Activated CD4-positive, CD25-positive, alpha-beta regulatory T cell treated with anti-CD3 and anti-CD28 coated beads, Interleukin-2, amount 50 U/mL, for 16 hours (primary cell): ENCODE results near the gene IGSF9B.

ENCODE experiments used
- DNase-seq: peaks from one replicate; pipeline ENCODE4 v3.0.0-alpha.2; 2020; ENCODE audit warnings: low read depth, low spot score

The IGSF9B gene

DNA sequence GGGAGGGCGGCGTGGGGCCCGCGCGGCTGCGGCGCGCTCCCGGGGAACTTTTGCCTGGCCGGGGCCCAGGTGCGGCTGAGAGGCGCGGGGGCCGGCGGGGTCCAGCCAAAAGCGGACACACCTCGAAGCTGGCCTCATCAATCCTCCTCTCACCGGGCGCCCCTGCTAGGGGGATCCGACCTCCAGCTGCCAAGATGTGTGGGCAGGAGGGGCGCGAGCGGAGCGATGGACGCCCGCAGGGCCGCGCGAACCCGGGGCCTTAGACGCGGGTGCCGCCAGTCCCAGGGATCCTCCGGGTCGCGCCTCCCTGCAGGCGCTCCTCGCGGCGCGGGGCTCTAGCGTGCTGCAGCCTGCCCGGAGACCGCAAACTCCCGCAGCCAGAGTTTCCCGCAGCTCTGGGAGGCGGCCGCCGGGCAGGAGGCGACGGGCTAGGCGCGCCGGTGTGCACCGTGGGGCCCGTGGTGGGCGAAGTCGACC lies 785 bp downstream of the IGSF9B start:
- no peak for DNase-seq

DNA sequence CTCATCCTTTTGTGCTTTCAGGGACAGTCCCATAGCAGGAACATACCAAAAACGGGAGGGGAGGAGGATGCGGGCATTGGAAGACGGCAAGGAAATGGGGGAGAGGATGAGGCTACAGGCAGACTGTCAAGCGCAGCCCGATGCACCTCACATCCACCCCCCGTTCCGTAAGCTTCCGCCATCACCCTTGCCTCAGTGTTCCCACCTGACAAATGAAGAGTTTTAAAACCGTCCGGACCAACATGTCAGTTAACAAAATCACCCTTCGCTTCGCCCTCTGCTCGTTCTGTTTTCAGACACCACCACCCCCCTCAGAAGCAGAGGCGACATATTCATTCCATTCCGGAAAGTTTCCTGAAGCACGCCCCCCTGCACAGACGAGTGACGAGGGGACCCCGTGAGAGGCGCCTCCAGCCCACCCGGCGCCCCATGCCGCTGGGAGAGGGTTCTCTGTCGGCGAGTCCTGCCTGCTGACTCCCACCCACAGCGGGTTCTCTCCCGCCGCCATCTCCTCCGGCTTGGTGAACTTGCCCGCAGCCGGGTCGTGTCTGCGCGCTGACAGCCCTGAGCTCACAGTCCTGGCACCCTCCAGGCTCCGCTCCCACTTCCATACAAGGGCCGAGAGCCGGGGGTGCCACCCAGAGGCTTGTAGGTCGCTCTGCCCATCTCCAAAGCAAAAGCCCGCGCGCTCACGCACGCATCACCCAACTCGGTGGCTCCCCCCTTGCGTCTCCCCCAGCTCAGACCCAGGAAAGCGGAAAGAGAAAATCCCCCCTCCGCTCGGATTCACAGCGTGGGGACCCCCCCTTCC lies 1.5 kb downstream of the IGSF9B start:
- no peak for DNase-seq

DNA sequence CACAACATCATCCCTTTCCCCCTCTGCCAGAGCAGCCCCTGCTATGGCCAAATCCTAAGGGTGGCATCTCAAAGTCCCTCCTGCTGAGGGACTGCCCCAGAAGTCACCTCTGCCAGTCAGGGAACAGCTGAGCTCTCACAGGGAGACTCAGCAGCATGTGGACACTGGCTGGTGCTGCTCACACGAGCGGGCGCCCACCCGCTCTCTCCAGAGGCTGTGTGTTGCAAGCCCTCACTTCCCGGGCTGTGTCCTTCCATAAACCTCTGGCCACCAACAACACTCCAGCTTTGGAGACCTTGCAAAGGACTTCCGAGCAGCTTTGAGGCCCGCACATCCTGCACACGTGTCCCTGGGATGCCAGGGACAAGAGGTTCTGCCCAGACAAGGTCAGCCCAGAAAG lies 2.8 kb downstream of the IGSF9B start:
- DNase-seq: no peak

DNA sequence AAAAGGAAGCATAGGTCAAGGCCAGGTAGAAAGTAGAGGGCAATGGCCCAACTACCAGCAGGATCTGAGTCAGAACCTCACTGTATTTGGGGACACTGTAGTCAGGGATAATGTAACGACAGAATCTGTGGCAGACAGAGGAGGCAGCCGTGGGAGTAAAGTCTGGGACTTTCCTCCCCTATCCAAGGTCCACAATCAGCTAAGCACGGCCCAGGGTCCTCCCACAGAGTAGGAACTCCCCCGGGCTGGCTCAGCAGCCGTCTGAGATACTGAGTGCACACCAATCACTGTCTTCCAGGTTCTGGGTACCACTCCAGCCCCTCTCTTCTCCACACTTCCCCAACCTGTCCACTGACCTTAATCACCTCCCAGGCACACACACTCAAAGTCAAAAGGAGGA lies 3.2 kb downstream of the IGSF9B start:
- no peak for DNase-seq

DNA sequence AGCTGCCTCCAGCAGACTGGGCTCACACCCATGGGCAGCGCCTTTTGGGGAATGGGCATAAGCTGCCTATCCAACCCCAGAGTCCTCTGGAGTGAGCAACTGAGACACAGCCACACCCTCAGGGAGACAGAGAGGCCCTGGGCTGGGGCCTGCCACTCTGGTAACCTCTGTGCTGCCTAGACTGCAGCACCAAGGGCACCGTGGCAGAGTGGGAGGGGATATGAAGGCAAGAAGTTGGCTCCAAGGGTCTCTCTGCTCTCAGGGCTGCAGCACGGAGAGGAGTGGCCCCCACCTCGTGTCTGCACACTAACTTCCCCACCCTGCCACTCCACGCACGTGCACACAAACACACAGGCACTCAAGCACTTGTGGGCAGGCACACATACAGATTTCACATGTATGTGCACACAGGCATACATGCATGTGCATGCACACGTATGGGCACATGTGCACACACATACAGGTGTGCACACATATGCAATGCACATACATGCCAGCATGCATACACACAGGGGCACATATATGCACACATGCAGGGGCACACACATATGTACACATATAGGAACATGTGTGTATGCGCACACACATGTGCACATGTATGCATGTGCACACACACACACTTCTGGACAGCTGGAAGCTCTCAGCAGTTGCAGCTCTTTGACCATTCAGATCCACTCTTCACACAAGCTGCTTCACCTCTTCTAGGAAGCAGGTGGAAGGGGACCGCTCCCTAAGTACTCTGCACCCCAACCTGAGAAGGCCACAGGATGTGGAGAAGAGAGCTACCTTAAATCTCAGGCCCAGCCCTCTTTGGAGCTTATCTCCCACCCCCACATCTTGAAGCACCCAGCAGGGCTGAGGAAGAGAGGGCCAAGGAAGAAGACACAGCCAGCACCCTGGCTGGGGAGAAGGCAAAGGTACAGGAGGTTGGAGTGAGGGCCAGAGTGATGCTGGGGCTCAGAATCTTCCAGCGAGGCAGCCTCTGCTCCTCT lies 4.3 kb downstream of the IGSF9B start:
- DNase-seq: no peak

DNA sequence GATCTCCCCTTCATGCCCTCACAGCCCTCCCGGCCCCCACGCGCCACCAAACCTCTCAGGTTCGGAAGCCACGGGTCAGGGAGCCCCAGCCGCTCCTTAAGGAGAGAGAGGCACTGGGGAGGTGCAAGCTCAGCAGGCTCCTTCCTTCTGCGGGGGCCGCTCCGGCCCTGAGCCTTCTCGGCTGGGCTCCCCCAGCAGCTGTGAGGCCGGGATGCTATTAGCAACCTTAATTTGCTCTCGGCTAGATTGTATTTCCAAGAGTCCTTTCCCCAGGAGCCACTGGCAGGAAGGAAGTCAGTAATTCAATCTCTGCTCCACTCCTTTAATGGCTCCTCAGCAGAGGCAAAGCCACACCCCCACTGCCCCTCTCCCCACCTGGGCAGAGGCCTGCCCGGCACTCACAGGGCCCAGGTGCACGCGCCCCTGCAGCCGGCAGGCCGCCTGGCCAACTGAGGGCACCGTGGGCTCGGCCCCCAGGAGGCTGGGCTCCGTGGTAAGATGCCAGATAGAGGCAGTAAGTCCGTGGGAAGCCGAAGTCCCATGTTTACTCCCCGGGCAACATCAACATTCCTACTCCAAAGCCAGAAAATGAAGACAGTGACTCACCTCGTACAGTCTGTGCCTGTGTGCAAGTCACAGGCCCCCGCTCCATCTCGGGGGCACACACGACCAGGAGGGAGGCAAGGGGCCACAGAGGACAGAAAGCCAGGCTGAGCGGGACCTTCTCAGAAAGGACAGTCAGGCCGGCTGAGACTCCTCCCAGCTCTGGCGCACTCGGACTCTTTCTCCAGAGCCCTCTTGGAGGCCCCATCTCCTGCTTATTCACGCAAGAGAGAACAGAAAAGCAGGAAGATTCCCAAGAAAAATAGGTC lies 5.2 kb downstream of the IGSF9B start:
- no peak for DNase-seq

DNA sequence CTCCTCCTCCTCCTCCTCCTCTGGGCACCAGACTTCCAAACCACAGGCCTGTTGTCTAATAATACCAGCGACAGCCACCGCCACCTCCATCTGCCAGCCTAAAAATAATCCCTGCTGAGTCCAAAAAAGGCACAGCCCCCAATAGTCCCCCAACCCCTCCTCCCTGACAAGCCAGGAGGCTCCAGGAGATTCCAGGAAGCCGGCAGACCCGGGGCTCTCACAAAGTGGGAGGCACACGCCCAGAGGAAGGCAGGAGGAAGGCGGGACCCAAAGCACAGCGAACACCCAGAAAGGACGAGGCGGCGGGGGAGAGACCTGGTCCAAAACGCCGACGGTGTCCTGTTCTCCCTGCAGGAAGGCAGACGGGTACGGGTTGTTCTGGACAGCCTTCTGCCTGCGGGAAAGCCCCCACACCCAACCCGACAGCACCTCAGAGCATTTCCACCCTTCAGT lies 5.9 kb downstream of the IGSF9B start:
- no peak for DNase-seq

DNA sequence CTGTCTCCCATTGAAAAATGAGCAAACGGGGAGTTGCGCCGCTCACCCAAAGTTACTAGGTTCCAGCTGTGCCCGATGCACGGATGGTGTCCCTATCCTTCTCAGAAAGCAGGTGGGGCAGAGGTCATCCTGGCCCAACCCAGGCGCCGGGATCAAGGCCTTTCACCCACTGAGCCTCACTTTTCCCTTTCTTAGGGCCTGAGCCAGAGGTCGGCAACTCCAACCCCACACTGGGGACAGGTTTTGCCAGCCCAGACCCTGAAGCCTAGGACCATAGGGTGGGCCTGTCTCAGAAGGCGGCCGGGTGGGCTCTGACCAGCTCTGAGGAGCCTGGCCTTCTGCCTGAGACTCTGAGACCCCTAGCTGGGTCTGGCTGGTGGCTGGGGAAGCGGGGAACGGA lies 6.3 kb downstream of the IGSF9B start:
- no peak for DNase-seq

DNA sequence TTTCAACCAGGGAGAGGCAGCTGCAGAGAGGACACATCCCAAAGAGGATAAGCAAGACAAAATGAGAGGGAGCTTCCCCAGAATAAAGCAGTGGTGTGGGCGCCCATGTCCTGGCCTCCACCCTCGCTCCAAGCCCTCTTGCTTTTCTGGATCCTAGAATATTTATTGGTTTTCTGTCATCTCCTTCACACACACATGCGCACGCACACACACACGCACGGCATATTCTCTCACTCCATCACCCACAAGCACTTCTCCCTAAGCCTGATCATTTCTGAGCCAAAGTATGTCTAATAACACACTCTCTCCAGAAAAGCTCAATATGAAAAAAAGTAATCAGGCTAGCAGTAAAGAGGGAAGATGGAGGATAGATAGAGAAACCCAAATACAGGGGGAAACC lies 7.6 kb downstream of the IGSF9B start:
- no peak for DNase-seq

DNA sequence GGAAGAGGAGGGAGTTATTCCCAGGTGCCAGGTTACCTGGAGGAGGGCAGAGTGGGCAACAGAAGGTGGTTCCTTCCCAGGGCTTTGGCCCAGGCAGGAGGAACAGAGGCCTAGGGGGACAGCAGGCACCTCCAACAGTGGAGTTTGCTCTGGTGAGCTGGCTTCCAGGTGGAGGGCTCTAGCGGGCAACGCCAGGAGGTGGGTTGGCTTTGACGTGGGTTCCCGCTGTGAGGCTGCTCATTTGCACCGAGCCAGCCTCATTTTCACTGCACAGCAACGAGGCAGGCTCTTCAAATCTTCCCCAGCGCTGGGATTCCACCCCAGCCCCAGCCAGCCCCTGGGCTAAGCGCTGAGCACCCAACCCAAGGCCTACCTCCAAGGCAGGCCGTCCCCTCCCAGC lies 8.1 kb downstream of the IGSF9B start:
- DNase-seq: no peak

DNA sequence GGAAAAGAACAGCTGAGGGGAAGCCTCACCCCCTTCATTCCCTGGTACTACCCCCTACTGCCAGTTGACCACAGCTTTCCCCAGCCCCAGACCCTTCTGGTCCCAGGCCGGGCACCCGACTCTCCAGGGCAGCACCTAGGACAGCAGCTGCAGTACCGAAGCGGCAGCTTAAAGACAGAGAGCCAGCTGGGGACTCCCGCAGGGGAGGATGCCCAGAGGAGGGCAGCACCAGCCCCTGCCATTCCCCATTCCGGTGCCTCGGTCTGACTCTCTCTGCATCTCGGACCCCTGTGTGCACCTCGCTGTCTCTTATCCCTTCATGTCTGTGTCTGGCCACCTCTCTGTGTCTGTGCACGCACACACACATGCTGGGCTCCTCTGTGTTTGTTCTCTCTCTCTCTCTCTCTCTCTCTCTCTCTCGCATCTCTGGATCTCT lies 9.4 kb downstream of the IGSF9B start:
- peak; percentile 23 for DNase-seq

DNA sequence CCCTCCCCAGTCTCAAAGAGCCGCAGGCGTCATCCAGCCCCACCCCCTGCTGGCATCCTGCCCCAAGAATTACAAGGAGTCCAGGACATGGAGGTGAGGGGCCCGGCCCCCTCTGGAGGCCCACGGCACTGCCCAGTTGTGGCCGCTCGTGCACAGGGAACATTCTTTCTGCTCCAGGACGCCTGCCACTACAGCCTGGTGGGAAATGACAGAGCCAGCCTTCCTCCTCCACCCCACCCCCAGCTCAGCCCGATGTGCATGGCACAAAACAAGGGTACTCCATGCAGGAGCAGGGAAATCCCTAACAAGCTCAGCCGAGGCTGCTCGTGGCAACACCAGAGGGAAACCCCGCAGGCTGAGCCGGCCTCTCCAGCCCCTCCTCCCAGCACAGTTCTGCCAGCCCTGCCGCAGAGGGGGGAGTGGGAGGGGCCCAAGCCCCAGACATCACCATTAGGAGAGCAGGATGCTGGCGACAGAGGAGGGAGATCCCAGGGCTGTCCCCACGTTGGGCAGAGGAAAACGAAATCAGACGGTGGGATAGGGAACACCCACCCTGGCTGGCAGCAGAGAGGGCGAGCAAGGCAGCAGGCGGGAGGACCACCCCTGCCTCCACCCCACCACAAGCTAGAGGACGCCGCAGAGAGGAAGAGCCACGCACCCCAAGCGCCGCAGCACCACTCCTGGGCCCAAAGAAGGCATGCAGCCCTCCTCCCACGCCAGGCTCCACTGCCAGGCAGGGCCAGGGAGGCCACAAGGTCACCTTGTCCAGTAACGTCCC lies 10.0 kb downstream of the IGSF9B start:
- no peak for DNase-seq

DNA sequence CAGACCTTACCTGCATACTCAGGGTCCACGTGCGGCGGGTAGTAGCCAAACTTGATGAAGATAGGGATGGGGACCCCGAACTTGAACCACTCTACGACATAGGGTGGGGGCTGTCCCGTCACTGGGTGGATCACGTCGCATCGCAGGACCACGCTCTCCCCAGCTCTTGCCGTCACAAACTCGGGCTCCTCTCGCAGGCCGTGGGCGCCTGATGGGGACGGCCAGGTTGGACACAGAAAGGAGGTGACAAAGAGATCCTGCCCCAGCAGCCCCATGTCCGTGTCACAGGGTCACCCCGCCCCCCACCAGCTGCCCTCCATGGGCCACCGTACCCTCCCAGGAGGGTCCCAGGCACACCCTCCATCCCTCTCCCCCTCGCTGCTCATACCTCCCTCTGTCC lies 10.7 kb downstream of the IGSF9B start:
- no peak for DNase-seq

DNA sequence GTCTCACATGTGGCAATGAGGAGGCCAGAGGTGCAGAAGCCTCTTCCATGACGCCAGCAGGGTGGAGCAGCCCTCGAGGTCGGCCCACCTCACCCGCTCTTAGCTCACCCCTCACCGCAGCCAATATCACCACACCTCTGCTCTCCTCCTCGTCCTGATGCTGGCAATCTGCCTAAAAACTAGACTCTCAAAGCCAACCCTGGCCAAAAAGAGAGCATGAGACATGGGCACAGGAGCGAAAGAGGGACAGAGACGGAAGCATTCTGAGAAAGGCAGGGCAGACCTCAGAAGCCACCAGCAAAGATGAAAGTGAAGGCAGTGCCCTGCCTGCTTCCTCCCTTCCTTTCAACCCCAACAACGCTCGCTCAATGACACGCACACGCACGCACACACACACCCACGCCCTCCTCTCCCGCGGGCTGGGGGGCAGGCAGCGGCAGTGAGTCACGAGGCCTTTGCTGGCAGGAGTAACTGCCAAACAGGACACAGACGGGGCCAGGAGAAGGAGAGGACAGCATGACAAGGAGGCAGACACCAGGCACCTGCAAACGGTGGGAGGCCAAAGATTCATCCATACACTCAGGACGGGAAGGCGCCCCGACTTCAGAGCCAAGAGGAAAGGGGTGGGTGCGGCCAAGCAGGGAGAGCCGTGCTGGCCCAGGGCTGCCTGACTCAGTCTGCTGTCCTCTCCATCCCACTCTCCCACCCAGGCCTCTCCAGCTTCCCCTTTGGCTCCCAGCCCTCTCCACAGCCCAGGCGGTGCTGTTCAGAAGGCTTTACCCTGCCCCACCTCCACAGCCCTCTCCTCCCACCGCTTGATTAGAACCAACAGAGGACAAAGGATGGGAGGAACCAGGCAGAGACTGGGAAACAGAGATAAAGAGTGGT lies 11.4 kb downstream of the IGSF9B start:
- peak; percentile 62 for DNase-seq

DNA sequence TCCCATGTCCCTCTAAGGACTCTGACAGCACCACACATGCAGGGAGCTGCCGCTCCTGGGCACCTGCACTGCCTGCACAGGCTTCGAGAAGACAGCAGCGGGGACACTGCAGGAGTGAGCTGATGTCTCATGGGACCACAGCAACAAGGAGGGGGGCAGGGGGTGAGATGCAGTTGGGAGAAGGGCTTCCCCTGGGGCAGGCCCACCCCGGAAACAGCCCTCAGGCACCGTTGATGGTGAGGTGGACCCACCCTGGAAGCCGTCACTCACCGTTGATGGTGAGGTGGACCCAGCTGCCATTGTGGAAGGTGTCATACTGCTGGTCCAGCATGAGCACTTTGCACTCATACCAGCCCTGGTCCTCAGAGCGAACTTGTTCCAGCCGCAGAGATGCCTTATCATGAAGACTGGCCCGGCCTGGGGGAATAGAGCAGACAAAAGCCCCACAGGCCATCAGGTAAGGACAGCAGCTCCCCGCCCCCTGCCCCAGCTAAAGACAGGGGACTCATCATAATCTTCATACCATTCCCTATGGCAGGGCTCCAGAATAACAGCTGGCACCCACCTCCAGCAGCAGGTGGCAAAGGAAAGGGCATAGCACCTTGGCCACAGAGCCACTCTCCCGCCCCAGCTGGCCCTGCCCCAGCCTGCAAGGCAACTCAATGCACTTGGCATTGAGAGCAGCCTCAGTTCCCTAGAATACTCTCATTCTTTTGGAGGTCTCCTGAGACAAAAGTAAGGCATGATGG lies 12.6 kb downstream of the IGSF9B start:
- no peak for DNase-seq

DNA sequence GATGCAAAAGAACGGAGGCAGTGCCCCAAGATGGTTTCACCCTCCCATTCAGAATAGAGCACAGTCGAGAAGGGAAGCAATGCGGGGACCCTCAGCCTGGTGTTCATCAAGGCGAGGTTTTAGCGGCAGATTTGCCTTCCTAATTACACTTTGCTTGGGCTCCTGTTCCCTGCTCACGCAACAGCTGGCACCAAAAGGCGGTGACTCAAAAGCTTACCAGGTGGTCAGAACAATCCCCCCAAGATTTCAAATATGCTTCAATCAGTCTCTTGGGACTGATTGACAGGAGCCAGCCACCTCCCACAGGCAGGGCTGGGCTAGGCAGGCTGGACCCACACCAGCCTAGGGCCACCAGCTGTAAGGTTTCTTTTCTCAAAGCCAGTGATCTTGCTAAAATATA lies 14.2 kb downstream of the IGSF9B start:
- DNase-seq: no peak

DNA sequence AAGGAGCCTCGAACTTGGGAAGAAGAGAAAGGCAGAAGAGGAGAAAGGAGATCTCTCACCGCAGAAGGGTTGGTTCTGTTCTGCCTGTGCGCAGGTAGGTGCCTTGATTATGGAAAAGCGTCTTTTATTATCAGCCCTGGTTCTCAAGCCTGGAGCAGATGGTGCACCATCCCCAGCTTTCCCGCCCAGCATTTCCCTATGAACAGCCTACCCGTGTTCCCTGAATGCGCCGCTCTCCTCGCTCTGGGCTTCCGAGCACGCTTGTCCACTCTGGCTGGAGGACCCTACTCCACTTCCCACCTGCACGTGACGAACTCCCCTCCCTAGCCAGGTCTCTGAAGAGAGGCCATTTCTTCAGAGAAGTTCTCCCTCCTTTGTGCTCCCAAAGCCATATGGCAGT lies 15.2 kb downstream of the IGSF9B start:
- no peak for DNase-seq

DNA sequence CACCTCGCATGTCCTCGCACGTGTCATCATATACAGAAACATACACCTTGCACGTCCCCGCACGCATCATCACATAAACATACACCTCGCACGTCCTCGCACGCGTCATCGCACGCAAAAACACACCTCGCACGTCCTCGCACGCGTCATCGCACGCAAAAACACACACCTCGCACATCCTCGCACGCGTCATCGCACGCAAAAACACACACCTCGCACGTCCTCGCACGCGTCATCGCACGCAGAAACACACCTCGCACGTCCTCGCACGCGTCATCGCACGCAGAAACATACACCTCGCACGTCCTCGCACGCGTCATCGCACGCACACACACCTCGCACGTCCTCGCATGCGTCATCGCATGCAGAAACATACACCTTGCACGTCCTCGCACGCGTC lies 16.7 kb downstream of the IGSF9B start:
- DNase-seq: no peak

DNA sequence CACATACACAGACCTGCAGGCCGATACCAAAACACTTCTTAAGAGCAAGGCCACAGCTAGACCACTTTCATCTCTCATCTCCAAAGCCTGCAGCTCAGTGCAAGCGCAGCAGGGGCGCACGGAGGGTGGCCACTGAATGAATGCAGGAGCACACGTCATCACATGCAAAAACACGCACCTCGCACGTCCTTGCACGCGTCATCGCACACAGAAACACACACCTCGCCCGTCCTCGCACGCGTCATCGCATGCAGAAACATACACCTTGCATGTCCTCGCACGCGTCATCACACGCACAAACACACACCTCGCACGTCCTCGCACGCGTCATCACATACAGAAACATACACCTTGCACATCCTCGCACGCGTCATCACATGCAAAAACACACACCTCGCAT lies 17.2 kb downstream of the IGSF9B start:
- DNase-seq: no peak
